NCI-H524 (cell line): Measurements from ENCODE around the gene PPARD.

Experiments used
- DNase-seq, 2 experiments: peaks; one replicate each; lab custom pipeline; 2025; lab: John Stamatoyannopoulos, UW

Gene PPARD

GRCh38 chr6:35468980-35469750 is 126.8 kb downstream of the PPARD start:
- DNase-seq, result peak in 1 of 2 experiments; percentile 56

- peak in 1 of 2 experiments; percentile 51 for DNase-seq
These were observed 127.6 kb downstream of the PPARD start for GRCh38 chr6:35469751-35470662.

GRCh38 chr6:35470663-35471120 is 128.3 kb downstream of the PPARD start:
- no peak for DNase-seq

- no peak for DNase-seq
These were observed 129.5 kb downstream of the PPARD start for GRCh38 chr6:35471836-35472345.

GRCh38 chr6:35473075-35473849 is 130.9 kb downstream of the PPARD start:
- no peak for DNase-seq

- peak in 1 of 2 experiments; percentile 26 for DNase-seq
These were observed 131.4 kb downstream of the PPARD start for GRCh38 chr6:35473850-35474130.

GRCh38 chr6:35474131-35474941 is 132.0 kb downstream of the PPARD start:
- no peak for DNase-seq

- DNase-seq, result no peak
These were observed 132.7 kb downstream of the PPARD start for GRCh38 chr6:35474942-35475570.

GRCh38 chr6:35475573-35475972 is 133.2 kb downstream of the PPARD start:
- DNase-seq, result no peak

- DNase-seq, result no peak
These were observed 133.6 kb downstream of the PPARD start for GRCh38 chr6:35476004-35476403.

GRCh38 chr6:35477028-35477427 is 134.7 kb downstream of the PPARD start:
- DNase-seq, result no peak
